GM19238 (cell line): ENCODE data around the gene GPBP1.
A peak's percentile ranks its signal among the peaks of the same experiment; 100 is the strongest.
"Not testable (repeated sequence)": the region's sequence is repeated elsewhere in the genome, so short reads cannot be mapped to it uniquely, and the experiment has no call there.

Experiments
- DNase-seq: peaks from one replicate; pipeline ENCODE4 v3.0.0; 2011; ENCODE audit warnings: low spot score; ENCODE audit not compliant: insufficient read length

GPBP1 gene, protein sequence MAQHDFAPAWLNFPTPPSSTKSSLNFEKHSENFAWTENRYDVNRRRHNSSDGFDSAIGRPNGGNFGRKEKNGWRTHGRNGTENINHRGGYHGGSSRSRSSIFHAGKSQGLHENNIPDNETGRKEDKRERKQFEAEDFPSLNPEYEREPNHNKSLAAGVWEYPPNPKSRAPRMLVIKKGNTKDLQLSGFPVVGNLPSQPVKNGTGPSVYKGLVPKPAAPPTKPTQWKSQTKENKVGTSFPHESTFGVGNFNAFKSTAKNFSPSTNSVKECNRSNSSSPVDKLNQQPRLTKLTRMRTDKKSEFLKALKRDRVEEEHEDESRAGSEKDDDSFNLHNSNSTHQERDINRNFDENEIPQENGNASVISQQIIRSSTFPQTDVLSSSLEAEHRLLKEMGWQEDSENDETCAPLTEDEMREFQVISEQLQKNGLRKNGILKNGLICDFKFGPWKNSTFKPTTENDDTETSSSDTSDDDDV

DNA sequence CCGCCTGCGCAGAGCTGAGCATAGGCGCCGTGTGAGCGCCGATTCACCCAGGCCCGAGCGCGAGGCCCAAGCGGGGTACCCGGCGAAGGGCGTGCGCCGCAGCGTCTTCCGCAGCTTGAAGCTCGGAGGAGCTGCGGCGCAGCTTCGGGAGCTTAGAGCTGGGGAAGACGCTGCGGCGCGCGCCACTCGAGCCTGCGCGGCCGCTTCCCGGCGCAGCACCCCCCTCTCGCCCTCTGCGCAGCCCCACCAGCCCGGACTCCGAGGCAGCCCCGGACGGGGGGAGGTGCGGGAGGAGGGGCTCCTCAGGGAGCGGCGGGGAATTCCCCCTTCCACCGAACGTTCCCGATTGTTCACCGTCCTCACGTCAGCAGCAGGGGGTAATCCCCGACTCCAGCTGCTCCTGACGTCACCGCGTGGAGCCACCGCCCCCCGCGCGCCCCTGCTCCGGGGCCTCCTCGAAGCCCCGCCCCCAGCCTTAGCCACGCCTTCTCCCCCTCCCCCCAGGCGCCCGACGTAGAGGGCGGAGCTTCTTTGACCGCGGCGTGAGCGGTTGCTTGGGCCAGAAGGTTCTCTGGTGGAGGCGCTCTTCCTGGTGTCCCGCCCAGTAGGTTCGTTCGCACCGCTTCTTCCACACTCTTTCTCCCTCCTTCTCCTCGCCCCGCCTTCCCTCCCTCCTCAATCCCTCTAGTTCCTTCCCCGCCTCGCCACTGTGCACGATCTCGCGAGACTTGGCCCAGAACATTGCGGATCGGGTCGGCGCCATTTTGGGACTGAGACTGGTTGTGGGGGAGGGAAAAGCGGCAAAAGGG is at the start of gene GPBP1:
GPBP1 (plus strand) TSS at position 741 of the 809 bp plus-strand sequence. CDS start 40,072 bp downstream, outside the sequence.
- peak; percentile 75 for DNase-seq

DNA sequence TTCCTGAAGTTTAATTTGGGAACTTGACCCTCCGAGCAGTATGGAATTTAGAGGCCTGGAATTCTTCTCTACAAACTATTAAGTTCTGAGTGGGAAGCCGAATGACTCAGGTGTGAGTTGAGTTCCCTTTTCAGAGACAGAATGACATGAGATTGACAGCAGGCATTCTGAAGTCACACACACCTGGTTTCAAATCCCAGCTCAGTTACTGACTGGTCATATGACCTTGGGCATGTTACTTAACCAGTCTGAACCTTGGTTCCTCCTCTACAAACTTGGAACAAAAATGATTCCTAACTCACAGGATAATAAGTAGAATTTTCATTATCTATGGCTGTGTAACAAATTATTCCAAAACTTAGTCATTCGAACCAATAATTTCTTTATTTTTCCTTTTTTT is 45.5 kb upstream of the GPBP1 start:
- DNase-seq = no peak

DNA sequence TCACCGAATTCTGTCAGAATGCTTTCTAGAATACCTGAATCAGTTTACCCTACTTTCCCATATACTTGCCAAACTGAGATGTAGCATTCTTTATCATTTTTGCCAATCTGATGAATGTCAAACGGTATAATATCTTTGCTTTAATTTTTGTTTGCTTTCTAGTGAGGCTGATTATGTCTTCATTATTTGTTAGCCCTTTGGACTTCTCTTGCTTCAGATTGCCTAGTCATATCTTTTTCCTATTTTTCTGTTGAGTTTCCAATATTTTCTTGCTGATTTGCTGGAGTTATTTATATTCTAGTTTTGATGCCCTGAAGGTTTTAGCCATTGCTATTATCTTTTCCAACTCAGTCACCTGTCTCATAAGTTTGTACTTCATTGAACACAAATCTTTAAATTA is 40.3 kb upstream of the GPBP1 start:
- DNase-seq = no peak

DNA sequence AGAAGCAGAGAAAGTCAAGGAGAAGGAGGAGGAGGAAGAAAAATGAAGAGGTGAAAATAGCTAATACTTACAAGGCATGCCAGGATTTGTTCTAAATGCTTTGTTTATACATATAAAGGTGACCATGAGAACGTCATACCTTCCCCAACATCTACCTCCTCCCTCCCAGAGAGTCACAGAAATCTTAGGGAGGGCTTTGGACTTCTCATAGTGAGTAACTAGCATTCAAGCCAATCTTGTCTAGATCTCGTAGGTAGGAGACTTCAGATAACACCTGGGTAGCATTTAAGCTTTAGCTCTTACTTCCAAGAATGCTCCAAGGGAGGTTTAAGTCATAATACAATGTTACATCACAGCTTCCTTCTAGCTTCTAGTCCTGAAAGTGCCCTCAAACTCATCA is 36.5 kb upstream of the GPBP1 start:
- no peak for DNase-seq

DNA sequence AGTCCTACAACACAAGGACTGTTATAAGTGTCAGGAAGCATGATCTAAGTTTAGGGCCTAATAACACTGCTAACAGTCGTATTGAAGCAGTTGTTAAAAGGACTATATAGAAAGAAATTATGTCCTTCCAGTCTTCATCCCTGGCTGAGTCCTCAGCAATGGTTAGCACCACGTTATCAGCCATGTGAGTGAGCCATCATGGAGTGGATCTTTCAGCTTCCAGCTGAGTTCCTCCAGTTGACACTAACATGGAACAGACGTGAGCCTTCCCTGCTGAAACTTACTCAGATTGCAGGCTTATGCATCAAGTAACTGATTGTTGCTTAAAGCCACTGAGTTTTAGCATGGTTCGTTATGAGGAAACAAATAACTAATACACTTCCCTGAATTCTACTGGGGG is 21.5 kb upstream of the GPBP1 start:
- no peak for DNase-seq

DNA sequence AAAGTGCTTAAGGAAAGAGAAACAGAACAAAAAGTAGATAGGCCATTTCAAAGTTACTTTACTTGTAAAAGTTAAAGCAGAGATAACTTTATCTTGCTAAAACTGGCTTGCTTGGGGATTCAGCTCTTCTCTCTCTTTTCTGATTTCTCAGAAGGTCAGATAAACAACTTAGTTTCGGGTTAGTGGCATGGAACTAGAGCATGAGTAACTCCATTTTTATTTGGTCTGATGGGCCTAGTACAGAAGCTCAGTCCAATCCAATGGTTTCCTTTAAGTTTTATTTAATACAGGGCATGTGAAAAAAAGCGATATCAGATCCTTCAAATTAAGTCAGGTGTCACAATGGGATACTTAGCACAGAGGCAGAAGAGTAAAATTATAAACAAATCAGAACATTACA is 18.8 kb upstream of the GPBP1 start:
- DNase-seq = no peak

DNA sequence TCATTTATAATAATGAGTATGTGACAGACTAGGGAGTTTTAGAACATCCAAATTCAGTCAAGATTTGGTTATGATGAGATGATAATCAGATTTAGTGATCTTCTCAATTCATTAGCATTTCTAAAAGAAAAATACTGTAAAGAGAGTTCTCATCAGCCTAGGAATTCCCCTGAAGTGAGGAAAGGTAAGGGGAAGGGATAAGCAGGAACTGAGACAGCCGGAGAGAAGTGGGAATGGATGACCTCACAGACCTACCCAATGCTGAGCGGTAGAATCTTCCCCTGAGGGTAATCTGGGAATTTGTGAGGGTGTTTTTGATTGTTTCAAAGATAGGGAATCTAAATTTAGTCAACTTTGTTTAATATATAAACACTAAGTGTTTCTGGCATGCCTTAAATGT is 16.7 kb upstream of the GPBP1 start:
- no peak for DNase-seq

DNA sequence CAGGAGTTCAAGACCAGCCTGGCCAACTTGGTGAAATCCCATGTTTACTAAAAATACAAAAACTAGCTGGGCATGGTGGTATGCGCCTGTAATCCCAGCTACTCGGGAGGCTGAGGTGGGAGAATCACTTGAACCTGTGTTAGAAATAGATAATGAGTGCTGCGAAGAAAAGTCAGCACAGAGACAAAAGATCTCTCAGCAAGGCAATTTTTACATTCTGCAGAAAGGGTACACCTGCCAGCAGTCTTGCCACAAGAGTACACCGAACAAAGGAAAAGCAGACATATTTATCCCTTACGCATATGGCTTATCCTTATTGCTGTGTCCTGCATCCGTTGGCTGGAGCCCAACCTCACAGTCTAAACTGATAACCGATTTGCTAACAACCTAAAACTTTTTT is 16.2 kb upstream of the GPBP1 start:
- no peak for DNase-seq

DNA sequence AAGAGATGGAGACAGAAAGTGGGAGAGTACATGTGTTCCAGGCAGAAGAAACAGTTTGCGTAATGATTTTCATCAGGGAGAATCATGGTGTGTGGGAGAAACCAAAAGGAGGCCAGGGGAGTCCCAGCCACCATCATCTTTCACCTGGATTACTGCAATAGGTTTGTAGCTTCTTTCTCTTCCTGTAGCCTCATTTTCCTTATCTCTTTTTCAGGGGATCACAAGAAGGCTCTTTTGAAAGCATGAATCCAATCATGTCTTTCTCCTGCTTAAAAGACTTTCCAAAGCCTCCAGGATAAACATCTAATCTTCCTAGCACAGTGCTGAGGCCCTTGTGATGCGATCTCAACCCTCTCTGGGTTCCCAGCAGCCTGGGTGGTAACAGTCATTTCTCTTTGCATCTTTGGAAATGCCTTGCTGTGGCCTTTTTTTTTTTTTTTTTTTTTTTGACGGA is 10.3 kb upstream of the GPBP1 start:
- DNase-seq = no peak

DNA sequence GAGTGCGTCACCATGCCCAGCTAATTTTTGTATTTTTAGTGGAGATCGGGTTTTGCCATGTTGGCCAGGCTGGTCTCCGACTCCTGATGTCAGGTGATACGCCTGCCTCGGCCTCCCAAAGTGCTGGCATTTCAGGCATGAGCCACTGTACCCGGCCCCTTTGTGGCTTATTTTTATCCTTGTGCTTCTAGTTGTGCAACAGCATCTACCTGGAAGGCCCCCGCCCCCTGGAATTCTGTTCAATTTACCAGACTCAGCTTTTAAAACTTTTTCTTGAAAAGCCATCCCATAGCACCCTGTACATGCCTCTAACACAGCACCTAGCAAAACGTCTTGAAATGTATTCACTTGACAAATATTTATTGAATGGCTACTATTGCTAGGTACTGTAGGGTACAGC is 9.7 kb upstream of the GPBP1 start:
- no peak for DNase-seq

DNA sequence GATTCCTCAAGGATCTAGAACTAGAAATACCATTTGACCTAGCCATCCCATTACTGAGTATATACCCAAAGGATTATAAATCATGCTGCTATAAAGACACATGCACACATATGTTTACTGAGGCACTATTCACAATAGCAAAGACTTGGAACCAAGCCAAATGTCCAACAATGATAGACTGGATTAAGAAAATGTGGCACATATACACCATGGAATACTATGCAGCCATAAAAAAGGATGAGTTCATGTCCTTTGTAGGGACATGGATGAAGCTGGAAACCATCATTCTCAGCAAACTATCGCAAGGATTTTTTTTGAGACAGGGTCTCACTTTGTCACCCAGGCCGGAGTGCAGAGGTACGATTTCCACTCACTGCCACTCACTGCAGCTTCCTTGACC is 8.7 kb upstream of the GPBP1 start:
- not testable (repeated sequence) for DNase-seq

DNA sequence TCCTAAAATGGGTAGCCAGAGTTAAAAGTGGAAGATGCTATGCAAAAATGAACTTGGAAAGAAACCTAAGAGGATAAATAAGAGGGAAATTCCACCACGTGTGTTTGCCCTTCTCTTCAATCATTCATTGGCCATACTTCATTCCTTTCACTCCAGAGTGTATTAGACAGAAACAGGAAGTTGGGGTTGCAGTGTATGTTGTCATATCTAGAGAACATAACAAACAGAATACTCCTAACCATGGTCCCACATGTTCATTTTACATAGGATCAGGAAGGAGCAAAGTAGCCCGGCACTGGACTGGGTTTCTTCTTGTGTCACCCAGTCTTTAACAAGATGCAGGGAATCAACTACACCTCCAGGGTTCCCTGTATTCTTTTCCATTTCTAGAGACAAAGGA is 7.6 kb upstream of the GPBP1 start:
- no peak for DNase-seq

DNA sequence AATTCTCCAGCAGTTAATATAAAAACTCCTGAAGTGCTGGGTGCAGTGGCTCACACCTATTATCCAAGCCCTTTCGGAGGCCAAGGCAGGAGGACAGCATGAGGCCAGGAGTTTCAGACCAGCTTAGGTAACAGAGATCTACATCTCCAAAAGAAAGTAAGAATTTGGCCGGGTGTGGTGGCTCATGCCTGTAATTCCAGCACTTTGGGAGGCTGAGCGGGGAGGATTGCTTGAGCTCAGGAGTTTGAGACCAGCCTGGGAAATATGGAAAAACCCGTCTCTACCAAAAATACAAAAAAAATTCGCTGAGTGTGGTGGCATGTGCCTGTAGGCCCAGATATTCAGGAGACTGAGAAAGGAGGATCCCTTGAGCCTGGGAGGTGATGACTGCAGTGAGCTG is 6.7 kb upstream of the GPBP1 start:
- DNase-seq = no peak

DNA sequence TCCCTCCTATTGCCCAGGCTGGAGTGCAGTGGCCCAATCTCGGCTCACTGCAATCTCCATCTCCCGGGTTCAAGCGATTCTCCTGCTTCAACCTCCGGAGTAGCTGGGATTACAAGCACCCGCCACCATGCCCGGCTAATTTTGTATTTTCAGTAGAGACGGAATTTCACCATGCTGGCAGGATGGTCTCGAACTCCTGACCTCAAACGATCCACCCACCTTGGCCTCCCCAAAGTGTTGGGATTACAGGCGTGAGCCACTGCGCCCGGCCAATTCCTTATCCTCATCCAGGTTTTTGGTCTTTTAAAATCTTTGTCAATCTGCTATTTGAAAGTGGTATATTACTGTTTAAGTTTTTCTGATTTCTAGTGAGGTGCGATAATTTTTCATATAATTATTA is 3.7 kb upstream of the GPBP1 start:
- not testable (repeated sequence) for DNase-seq

DNA sequence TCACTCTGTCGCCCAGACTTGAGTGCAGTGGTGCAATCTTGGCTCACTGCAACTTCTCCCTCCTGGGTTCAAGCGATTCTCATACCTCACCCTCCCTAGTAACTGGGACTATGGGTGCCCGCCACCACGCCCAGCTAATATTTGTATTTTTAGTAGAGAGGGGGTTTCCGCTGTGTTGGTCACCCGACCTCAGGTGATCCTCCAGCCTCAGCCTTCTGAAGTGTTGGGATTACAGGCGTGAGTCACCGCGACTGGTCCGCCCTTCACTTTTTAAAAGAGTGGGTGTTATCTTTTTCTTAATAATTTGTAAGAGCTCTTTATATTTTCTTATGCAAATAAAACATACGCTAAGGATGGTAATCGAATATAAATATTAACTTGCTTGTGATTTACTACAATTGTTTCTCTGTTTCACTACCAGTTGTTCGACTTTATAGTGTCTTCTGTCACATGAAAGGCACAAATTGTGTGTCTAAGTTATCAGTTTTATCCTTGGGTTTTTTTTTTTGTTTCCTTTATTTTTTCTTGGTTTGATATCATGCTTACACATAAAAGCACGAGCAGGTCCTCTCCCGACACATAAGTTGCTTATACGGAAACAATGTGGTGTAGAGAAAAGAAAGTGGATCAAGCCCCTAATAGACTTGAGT is 1.9 kb upstream of the GPBP1 start:
- no peak for DNase-seq

DNA sequence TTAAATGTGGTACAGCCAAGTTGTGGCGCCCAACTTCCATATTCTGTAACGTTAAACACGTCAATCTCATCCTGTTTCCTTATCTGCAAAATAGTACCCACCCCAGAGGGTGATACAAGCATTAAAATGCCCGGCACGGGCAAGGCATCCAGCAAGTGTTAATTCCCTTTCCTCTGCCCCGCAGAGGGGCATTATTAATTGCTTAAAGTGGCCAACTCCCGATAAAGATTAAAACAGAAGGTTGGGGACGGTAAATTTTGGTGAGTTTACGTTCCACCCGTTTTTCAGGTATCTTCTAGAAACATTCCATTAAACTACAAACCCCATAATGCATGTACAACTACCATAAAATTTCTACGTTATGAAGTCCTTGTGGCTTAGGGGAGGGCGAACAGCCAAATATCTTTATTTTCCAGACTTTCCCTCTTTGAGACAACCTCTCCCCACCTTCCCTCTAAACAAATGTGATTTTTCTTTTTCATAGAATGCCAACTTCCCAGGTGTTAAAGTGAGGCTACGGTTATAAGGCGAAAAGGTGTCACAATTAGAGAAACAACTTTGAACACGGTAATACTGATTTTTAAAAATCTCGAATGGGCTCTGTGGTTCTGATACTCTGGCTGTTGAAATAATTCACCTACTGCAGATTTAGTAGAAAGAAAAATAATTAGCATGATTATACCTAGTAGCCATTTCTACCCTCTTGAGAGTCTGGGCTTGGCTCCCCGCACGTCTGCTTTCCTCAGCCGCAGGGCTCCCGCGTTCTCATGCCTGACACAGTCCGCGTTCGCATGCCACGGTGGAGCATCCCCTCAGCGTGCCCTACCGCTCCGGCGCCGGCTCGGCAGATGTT is 1.2 kb upstream of the GPBP1 start:
- DNase-seq = no peak

DNA sequence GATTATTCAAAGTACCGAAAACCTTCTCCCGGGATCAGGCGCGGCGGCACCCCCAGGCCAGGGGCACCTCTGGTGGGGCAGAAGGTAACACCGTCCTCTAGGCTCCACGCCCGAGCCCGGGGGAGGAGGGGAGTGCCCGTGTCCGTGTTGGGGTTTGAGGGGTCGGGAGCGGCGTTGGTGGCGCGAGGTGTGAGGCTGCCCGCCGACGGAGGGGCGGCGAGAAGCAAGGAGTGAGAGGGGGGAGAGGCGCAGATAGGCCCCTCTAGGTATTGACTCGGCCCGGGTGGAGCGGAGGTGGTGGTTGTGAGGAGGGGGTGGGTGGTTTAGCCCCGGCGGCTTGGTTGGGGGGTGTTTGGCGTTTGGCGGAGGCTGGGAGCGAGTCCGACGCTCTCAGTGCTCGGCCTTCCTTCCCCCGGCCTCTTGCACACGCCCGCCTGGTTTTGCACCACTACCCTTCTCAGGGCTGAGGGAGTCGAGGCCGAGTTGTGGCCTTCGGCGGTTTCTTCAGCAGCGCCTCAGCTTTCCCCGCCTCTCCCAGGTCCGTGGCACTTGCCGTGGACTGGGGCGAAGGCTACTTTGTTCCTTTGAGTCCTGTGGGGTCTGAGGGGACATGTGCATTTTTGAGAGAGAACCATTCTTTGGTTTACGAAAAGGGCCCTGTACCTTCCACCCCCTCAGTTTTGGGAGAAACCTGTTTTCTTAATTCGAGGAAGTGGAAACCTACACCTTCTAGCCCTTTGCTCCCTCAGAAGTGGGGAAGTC is 450 bp downstream of the GPBP1 start:
- DNase-seq = no peak

DNA sequence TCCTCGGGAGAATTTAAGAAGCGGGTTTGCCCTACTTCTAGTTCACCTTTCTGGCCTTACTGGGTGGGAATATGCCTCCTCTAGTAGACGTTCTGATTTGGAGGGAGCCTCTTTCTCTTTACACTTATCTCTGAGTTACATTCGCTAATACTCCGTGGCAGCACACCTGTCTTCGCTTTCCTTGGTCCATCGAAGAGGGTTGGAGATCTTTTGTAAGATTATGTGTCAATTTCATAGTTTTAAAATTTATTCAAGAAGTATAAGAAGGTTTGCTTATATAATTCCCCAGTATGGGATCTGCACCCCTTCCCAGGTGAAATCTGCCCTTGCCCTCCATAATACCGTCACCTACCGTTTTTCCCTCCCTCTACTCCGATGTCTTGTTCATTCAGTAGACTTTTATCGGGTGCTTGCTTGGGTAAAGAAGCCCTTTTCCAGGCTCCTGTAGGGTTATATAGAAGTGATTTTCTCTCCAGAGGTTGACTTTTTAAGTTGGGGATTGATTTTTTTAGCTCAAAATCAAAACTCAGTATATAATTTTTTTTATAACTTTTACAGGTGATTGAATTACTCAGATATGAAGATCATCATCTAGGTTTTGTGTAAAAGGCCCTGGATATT is 1.1 kb downstream of the GPBP1 start:
- no peak for DNase-seq

DNA sequence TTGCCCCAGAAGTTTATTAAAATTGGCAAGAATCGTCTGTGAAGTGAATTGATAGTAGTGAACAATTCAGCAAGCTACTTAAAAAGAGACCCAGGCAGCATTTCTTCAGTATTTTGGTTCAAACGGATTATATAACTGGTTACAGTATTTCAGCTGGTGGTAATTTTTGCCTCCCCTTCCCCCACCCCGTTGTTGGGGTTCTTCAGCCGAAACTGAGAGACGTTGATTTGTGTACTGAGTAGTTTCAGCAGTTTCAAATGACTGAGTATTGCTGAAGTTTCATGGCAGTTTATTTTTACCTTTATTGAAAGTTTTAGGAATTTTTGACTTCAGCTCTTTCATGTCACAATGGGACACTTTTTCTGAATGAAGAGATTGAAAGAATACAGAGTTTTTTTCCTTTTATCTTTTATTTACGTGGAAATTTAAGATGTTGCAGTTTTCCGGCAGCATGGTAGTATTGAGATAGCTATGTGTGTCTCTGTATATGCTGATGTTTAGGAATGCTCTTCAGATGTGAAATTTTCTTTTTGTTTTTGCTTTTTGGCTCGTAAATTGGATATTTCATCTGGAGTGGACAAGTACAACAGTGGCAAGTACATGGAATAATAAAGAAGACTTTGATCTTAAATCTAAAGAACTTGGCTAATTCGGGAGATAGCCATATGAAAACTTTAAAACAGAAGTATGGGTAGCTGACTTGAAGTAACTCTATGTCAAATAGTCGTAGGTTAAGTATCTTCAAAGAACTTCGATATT is 1.9 kb downstream of the GPBP1 start:
- peak; percentile 20 for DNase-seq
